ENCODE results near the gene TNFAIP1.

DNA sequence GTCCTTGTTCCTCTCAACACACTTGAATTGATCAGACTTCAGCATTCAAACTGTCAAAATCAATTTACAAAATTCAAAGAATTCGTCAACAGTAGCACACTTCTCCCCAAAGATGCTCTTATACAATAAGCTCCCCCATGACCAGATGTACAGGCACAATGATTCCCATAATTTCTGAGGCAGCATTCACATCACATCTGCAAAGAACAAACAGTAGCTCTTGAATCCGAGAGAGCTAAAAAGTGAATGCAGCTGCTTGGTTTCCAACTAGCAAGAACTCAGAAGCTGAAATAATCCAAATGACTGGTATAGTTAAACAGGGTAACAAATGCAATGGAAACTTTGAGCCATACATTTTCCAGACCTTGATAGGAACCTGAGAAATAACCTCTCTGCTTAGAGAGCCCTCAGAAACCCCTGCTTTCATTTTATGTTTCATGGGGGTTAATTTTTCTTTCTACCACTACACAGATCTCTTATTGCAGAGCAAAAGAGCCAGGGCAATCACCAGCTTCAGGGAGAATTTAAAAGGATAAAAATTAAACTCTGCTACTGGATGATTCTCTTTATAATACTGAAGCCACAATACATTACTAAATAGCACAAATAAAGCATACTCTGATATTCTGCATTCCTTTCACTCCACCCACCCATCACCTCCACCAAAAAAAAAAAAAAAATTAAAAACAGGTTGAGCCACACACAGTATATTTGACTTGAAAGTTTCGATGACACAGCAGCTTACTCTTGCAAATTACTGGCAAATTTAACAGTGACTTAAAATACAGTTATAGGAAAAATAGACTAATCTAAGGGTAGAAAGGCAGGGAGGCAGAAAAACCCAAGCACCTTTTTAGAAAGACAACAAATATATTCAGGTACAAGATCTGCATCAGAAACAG, 39.6 kb upstream of the TNFAIP1 start:
- TF ChIP-seq CTCF (IDR thresholded peaks at IDR 0.05) (no peak), POLR2A (IDR thresholded peaks at IDR 0.05) (no peak)
